Measurements from ENCODE around the gene DPP4.

- no peak for TF ChIP-seq CTCF (conservative IDR thresholded peaks at IDR 0.05; ENCODE audit: low read length)
- TF ChIP-seq EZH2phosphoT487 (IDR thresholded peaks at IDR 0.05; ENCODE audit: borderline replicate concordance, low read depth, low read length) = no peak
Measured at GRCh38 chr2:162107361-162107901, 33.4 kb upstream of the DPP4 start.

Measured in OCI-LY7 (cell line).